SK-N-SH (cell line): ENCODE measurements around the gene GASK1A. TPM values are rescaled to one million over a fixed set of nuclear protein-coding genes. Genes with fewer than 3 reads are reported as not detected.

Source experiments
- CTCF ChIA-PET: fragments of 300-600, 350-600 bp; formaldehyde crosslinking; extraction: SDS; loops from one replicate; lab custom pipeline; 2021; lab: Yijun Ruan, JAX
- POLR2A ChIA-PET: fragments of 350-600 bp; sonication (Branson Sonifier 250); formaldehyde crosslinking; extraction: SDS; loops from one replicate; lab custom pipeline; 2020; ENCODE audit warnings: antibody characterized with exemption, inconsistent platforms; lab: Yijun Ruan, JAX
- DNase-seq: peaks from one replicate; pipeline ENCODE4 v3.0.0; 2012
- H2AFZ ChIP-seq: fragments of 200-600 bp; sonication (generic); 2 replicates; pipeline ENCODE4 v1.8.1; 2016; ENCODE audit warnings: antibody characterized with exemption, mild to moderate bottlenecking, low read depth
- H3F3A ChIP-seq: fragments of 200-600 bp; sonication (generic); replicated peaks from 2 replicates; pipeline ENCODE3; 2016; ENCODE audit warnings: antibody characterized with exemption, mild to moderate bottlenecking; ENCODE audit not compliant: insufficient read depth
- H3K27ac ChIP-seq, 2 experiments: fragments of 200-500 bp in 1 of 2; fragments of 200-600 bp in 1 of 2; sonication (Bioruptor generic) in 1 of 2; sonication (generic), shearing (Covaris generic) in 1 of 2; 2 replicates each; pipeline versions ENCODE4 v1.5.1 to v1.6.1; 2014 to 2016; ENCODE audit warnings: low read depth in 2 of 2, inconsistent platforms in 1 of 2, low read length in 1 of 2, mild to moderate bottlenecking in 1 of 2, mixed read lengths in 1 of 2
- H3K27me3 ChIP-seq: fragments of 200-600 bp; sonication (generic), shearing (Covaris generic); 2 replicates; pipeline ENCODE4 v1.6.1; 2016; ENCODE audit warnings: mixed run types; ENCODE audit not compliant: insufficient read depth
- H3K36me3 ChIP-seq, 2 experiments: fragments of 200-500 bp in 1 of 2; fragments of 200-600 bp in 1 of 2; sonication (Bioruptor generic) in 1 of 2; sonication (generic) in 1 of 2; replicated peaks in 1 of 2; 2 replicates each; pipeline versions ENCODE3 to v1.5.1; 2014 to 2016; ENCODE audit warnings: low read length in 1 of 2, mild to moderate bottlenecking in 1 of 2; ENCODE audit not compliant: insufficient read depth in 2 of 2, control insufficient read depth in 1 of 2
- H3K4me1 ChIP-seq, 2 experiments: fragments of 200-500 bp in 1 of 2; fragments of 200-600 bp in 1 of 2; sonication (Bioruptor generic) in 1 of 2; sonication (generic), shearing (Covaris generic) in 1 of 2; 2 replicates each; pipeline versions ENCODE4 v1.5.1 to v1.6.1; 2014 to 2016; ENCODE audit warnings: low read depth in 1 of 2, low read length in 1 of 2, mixed run types in 1 of 2; ENCODE audit not compliant: insufficient read depth in 2 of 2, control insufficient read depth in 1 of 2
- H3K4me2 ChIP-seq: fragments of 200-600 bp; sonication (generic), shearing (Covaris generic); 2 replicates; pipeline ENCODE4 v1.6.1; 2017; ENCODE audit warnings: mixed run types
- H3K4me3 ChIP-seq, 2 experiments: fragments of 200-500 bp in 1 of 2; fragments of 200-600 bp in 1 of 2; sonication (Bioruptor generic) in 1 of 2; sonication (generic), shearing (Covaris generic) in 1 of 2; 2 replicates each; pipeline versions ENCODE4 v1.5.1 to v1.8.1; 2014 to 2016; ENCODE audit warnings: low read depth in 2 of 2, inconsistent platforms in 1 of 2, low read length in 1 of 2, mild to moderate bottlenecking in 1 of 2, mixed read lengths in 1 of 2, moderate library complexity in 1 of 2
- H3K79me2 ChIP-seq: fragments of 200-600 bp; sonication (generic); 2 replicates; pipeline ENCODE4 v1.8.1; 2017; ENCODE audit warnings: mild to moderate bottlenecking; ENCODE audit not compliant: insufficient read depth
- H3K9ac ChIP-seq: fragments of 200-600 bp; sonication (generic); 2 replicates; pipeline ENCODE4 v1.6.1; 2017; ENCODE audit warnings: mixed run types
- H3K9me2 ChIP-seq: fragments of 200-600 bp; sonication (generic); 2 replicates; pipeline ENCODE4 v1.6.1; 2017; ENCODE audit warnings: mixed run types
- H3K9me3 ChIP-seq: fragments of 200-600 bp; sonication (generic); 2 replicates; pipeline ENCODE4 v1.6.1; 2017; ENCODE audit warnings: mixed run types, mild to moderate bottlenecking, moderate library complexity
- H4K20me1 ChIP-seq: fragments of 200-600 bp; sonication (generic); 2 replicates; pipeline ENCODE4 v1.6.1; 2017; ENCODE audit warnings: mild to moderate bottlenecking, mixed run types; ENCODE audit not compliant: insufficient read depth
- ELF1 ChIP-seq: IDR thresholded peaks from 2 replicates; pipeline ENCODE4 v1.4.0; 2012
- EP300 ChIP-seq, 2 experiments: IDR thresholded peaks; 2 replicates each; pipeline versions ENCODE4 v1.4.0 to v1.6.1; 2012; ENCODE audit warnings: borderline replicate concordance in 1 of 2, low read depth in 1 of 2, low read length in 1 of 2
- GATA2 ChIP-seq: sonication (generic); formaldehyde crosslinking; IDR thresholded peaks from 2 replicates; pipeline ENCODE4 v1.5.0; 2020; ENCODE audit warnings: mild to moderate bottlenecking, missing genetic modification reagents
- MEF2A ChIP-seq: IDR thresholded peaks from 2 replicates; pipeline ENCODE4 v1.4.0; 2012; ENCODE audit warnings: low read depth, borderline replicate concordance
- MXI1 ChIP-seq: IDR thresholded peaks from 2 replicates; pipeline ENCODE4 v1.6.1; 2012; ENCODE audit warnings: mild to moderate bottlenecking, low read depth, low read length, improper control_type of control experiment
- POLR2AphosphoS5 ChIP-seq: IDR thresholded peaks from 2 replicates; pipeline ENCODE4 v1.6.1; 2012; ENCODE audit warnings: low read depth, low read length
- RFX5 ChIP-seq: IDR thresholded peaks from 2 replicates; pipeline ENCODE4 v1.6.1; 2012; ENCODE audit warnings: mild to moderate bottlenecking, improper control_type of control experiment, low read length
- SMC3 ChIP-seq: IDR thresholded peaks from 2 replicates; pipeline ENCODE4 v1.6.1; 2012; ENCODE audit warnings: low read depth, low read length, improper control_type of control experiment
- WGBS: methylation state at CpG from one replicate; pipeline ENCODE4 v1.1.6; 2017; ENCODE audit warnings: low lambda C conversion rate; 5-methylcytosine and 5-hydroxymethylcytosine counted together
- polyA plus RNA-seq, 3 experiments: library from polyadenylated mRNA; depleted of rRNA; stranded (reverse); fragments of >200 nt; gene quantifications; 2 replicates each; pipeline ENCODE4 v1.2.3, GENCODE V29; 2012
- TF ChIP-seq, protein P1 (sequence below): fragments of 150-350 bp; IDR thresholded peaks from 2 replicates; pipeline ENCODE4 v1.6.1; 2017; ENCODE audit warnings: antibody characterized with exemption, low read length, low read depth, borderline replicate concordance
- TF ChIP-seq, protein P2 (sequence below): IDR thresholded peaks from 2 replicates; pipeline ENCODE4 v1.4.0; 2012; ENCODE audit warnings: low read depth
- TF ChIP-seq, protein P3 (sequence below): IDR thresholded peaks from 2 replicates; pipeline ENCODE4 v1.6.1; 2012; ENCODE audit warnings: mild to moderate bottlenecking, low read depth, low read length, moderate library complexity
- TF ChIP-seq, protein P4 (sequence below): fragments of 200-600 bp; sonication (generic); IDR thresholded peaks from 2 replicates; pipeline ENCODE4 v1.6.1; 2017; ENCODE audit warnings: antibody characterized with exemption, mild to moderate bottlenecking, moderate library complexity

The GASK1A gene
- polyA plus RNA-seq, 1 of the 3 experiments (the other 2 are of a cell fraction) = not detected

DNA sequence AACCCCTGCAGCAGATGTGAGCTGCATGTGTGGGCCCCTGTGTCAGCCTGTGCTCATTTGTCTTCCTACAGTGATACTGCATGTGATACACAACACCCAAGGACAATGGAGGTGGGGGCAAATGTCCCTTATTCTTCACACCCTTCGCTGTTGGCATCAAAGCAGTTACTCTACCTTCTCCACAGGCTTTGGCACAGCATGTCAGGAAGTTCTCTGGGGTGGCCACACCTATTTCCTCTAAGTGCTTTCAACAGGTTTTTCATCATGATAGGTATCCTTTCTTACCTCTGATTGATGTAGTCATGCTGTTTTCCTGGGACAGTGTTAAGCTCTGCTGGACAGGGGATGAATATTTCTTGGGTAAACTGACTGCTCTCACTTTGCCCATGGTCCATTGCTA, 43.6 kb upstream of the GASK1A start:
- Histone ChIP-seq H3K36me3 (no peaks in the 10 kb centered on the region), H3K4me3 (no peak overlapping the region), H3F3A (no peaks in the 10 kb centered on the region), H3K79me2 (no peaks in the 10 kb centered on the region), H3K4me1 (no peaks in the 10 kb centered on the region), H3K27ac (no peak overlapping the region), H3K9ac (no peak overlapping the region), H3K9me2 (no peaks in the 10 kb centered on the region), H3K4me2 (no peak overlapping the region), H3K27me3 (no peaks in the 10 kb centered on the region; the same call in 1 of the 2 replicates), H4K20me1 (no peaks in the 10 kb centered on the region), H2AFZ (no peak overlapping the region), H3K9me3 (no peaks in the 10 kb centered on the region)
- ChIA-PET CTCF (interaction anchor here (1.2 kb wide), 1 partner anchor 26 kb away, joined by 6 read pairs; no protein-coding TSS in a partner anchor), POLR2A (no interaction called here)
- no peak for DNase-seq
- TF ChIP-seq, protein P1, sequence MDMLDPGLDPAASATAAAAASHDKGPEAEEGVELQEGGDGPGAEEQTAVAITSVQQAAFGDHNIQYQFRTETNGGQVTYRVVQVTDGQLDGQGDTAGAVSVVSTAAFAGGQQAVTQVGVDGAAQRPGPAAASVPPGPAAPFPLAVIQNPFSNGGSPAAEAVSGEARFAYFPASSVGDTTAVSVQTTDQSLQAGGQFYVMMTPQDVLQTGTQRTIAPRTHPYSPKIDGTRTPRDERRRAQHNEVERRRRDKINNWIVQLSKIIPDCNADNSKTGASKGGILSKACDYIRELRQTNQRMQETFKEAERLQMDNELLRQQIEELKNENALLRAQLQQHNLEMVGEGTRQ = no peak
- TF ChIP-seq EP300 (IDR thresholded peaks at IDR 0.05; ENCODE audit: borderline replicate concordance in 1 of 2, low read depth in 1 of 2, low read length in 1 of 2) (no peak), MEF2A (no peak), POLR2AphosphoS5 (no peak), SMC3 (no peak), MXI1 (no peak), RFX5 (no peak), GATA2 (CRISPR knock-in tag) (no peak), ELF1 (no peak)
- TF ChIP-seq, protein P2, sequence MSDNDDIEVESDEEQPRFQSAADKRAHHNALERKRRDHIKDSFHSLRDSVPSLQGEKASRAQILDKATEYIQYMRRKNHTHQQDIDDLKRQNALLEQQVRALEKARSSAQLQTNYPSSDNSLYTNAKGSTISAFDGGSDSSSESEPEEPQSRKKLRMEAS = no peak
- TF ChIP-seq, protein P3, sequence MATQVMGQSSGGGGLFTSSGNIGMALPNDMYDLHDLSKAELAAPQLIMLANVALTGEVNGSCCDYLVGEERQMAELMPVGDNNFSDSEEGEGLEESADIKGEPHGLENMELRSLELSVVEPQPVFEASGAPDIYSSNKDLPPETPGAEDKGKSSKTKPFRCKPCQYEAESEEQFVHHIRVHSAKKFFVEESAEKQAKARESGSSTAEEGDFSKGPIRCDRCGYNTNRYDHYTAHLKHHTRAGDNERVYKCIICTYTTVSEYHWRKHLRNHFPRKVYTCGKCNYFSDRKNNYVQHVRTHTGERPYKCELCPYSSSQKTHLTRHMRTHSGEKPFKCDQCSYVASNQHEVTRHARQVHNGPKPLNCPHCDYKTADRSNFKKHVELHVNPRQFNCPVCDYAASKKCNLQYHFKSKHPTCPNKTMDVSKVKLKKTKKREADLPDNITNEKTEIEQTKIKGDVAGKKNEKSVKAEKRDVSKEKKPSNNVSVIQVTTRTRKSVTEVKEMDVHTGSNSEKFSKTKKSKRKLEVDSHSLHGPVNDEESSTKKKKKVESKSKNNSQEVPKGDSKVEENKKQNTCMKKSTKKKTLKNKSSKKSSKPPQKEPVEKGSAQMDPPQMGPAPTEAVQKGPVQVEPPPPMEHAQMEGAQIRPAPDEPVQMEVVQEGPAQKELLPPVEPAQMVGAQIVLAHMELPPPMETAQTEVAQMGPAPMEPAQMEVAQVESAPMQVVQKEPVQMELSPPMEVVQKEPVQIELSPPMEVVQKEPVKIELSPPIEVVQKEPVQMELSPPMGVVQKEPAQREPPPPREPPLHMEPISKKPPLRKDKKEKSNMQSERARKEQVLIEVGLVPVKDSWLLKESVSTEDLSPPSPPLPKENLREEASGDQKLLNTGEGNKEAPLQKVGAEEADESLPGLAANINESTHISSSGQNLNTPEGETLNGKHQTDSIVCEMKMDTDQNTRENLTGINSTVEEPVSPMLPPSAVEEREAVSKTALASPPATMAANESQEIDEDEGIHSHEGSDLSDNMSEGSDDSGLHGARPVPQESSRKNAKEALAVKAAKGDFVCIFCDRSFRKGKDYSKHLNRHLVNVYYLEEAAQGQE = no peak
- TF ChIP-seq, protein P4, sequence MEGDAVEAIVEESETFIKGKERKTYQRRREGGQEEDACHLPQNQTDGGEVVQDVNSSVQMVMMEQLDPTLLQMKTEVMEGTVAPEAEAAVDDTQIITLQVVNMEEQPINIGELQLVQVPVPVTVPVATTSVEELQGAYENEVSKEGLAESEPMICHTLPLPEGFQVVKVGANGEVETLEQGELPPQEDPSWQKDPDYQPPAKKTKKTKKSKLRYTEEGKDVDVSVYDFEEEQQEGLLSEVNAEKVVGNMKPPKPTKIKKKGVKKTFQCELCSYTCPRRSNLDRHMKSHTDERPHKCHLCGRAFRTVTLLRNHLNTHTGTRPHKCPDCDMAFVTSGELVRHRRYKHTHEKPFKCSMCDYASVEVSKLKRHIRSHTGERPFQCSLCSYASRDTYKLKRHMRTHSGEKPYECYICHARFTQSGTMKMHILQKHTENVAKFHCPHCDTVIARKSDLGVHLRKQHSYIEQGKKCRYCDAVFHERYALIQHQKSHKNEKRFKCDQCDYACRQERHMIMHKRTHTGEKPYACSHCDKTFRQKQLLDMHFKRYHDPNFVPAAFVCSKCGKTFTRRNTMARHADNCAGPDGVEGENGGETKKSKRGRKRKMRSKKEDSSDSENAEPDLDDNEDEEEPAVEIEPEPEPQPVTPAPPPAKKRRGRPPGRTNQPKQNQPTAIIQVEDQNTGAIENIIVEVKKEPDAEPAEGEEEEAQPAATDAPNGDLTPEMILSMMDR = no peak
- WGBS = 14% methylated on average over 1 of the region's 1 CpG
